Measurements from ENCODE around the gene SARDH.

- TF ChIP-seq LCORL (IDR thresholded peaks at IDR 0.05) (no peak), LCORL (CRISPR knock-in tag; IDR thresholded peaks at IDR 0.05) (no peak), BHLHE40 (IDR thresholded peaks at IDR 0.05; ENCODE audit: low read length) (no peak), NFE2L2 (IDR thresholded peaks at IDR 0.05; ENCODE audit: low read length) (no peak), ZNF12 (CRISPR knock-in tag; IDR thresholded peaks at IDR 0.05) (no peak)
These were observed 28.9 kb upstream of the SARDH start for GRCh38 chr9:133767008-133767407.
